Choroid plexus epithelial cell (primary cell): ENCODE data around the gene PDZD8.

Experiments
- DNase-seq: peaks from one replicate; pipeline ENCODE4 v3.0.0-alpha.2; 2010; ENCODE audit warnings: low read depth
- H3K4me3 ChIP-seq: 2 replicates; pipeline ENCODE4 v1.5.1; 2011; ENCODE audit warnings: low read depth, mild to moderate bottlenecking, control low read depth, low read length, moderate library complexity
- CTCF ChIP-seq: conservative IDR thresholded peaks from 2 replicates; pipeline ENCODE4 v1.5.1; 2011; ENCODE audit warnings: low read depth, mild to moderate bottlenecking, control low read depth, inconsistent platforms, low read length, moderate library complexity

The PDZD8 gene

GRCh38 chr10:117350909-117351308 lies 24.3 kb downstream of the PDZD8 start:
- no peak overlapping the region for H3K4me3 ChIP-seq
- TF ChIP-seq CTCF, result no peak
- DNase-seq, result no peak

GRCh38 chr10:117348236-117348635 lies 27.0 kb downstream of the PDZD8 start:
- DNase-seq, result no peak
- no peak overlapping the region for H3K4me3 ChIP-seq
- no peak for TF ChIP-seq CTCF

GRCh38 chr10:117346574-117346973 lies 28.7 kb downstream of the PDZD8 start:
- TF ChIP-seq CTCF, result no peak
- DNase-seq, result no peak
- H3K4me3 ChIP-seq, result no peak overlapping the region

- H3K4me3 ChIP-seq, result no peak overlapping the region
- no peak for TF ChIP-seq CTCF
- peak; percentile 66 for DNase-seq
Observed at GRCh38 chr10:117345143-117345542, 30.1 kb downstream of the PDZD8 start.

- peak; percentile 24 for DNase-seq
- TF ChIP-seq CTCF, result no peak
- no peak overlapping the region for H3K4me3 ChIP-seq
Observed at GRCh38 chr10:117342641-117343040, 32.6 kb downstream of the PDZD8 start.

- no peak for TF ChIP-seq CTCF
Observed at GRCh38 chr10:117341061-117341460, 34.2 kb downstream of the PDZD8 start.

GRCh38 chr10:117339979-117340378 lies 35.3 kb downstream of the PDZD8 start:
- H3K4me3 ChIP-seq, result no peak overlapping the region
- no peak for TF ChIP-seq CTCF
- no peak for DNase-seq

More at GRCh38 chr10:117341061-117341460, 34.2 kb downstream of the PDZD8 start:
- no peak for DNase-seq
- H3K4me3 ChIP-seq, result no peak overlapping the region
